ENCODE results near the gene ENTHD1. TPM values are rescaled to one million over a fixed set of nuclear protein-coding genes. Genes with fewer than 3 reads are reported as not detected.
A peak's percentile ranks its signal among the peaks of the same experiment; 100 is the strongest.

The ENTHD1 gene, protein sequence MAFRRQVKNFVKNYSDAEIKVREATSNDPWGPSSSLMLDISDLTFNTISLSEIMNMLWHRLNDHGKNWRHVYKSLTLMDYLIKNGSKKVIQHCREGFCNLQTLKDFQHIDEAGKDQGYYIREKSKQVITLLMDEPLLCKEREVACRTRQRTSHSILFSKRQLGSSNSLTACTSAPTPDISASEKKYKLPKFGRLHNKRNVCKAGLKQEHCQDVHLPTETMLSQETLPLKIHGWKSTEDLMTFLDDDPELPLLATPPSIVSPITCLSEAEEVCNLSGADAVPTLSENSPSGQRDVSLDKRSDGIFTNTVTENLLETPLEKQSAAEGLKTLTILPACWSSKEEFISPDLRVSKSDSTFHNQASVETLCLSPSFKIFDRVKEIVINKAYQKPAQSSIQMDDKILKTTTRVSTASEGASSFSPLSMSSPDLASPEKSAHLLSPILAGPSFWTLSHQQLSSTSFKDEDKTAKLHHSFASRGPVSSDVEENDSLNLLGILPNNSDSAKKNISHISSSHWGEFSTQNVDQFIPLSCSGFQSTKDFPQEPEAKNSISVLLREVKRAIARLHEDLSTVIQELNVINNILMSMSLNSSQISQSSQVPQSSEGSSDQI
- total RNA-seq (2022) (not detected in 2 replicates), Bru-seq, nascent RNA (not detected), BruChase-seq, experiment 1, labeled RNA remaining after a 2-hour chase (not detected), BruChase-seq, experiment 2, labeled RNA remaining after a 6-hour chase (percentile 0 among the genes with signal in this experiment)
- long read RNA-seq, result 0 reads

DNA sequence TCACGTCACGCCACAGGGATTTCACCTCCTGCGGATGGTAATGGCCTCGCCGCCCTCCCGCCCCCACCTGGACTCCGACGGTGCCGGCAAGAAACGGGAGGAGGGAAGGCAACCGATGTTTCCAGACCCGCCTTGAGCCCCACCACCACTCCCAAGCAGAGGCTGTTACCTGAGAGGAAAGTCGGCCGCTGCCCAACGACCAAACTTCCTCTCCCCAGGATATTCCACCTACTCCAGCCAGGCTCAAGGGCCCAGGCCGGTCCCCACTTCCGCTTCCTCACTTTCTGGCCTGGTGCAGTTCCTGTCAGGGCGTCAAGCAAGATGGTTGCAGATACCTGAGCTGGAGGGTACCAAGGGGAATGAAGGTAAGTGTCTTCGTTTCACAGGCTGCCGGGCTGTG lies at the start of gene ENTHD1:
Gene ENTHD1 (minus strand): TSS at position 235 of the 400 bp plus-strand sequence. CDS start 6,012 bp downstream, outside the sequence.
- Mint-ChIP-seq H3K9me3 (ENCODE audit: unreplicated experiment) (no peaks in the 10 kb centered on the region), H3K36me3 (ENCODE audit: insufficient read depth, unreplicated experiment) (no peaks in the 10 kb centered on the region), H3K27me3 (ENCODE audit: insufficient read depth, unreplicated experiment) (no peaks in the 10 kb centered on the region), H3K4me1 (ENCODE audit: low read depth, unreplicated experiment) (no peaks in the 10 kb centered on the region), H3K4me3 (ENCODE audit: unreplicated experiment) (no peak within 1 kb of the TSS), H3K27ac (ENCODE audit: unreplicated experiment) (no peak within 1 kb of the TSS)
- no TSS peak for BruUV-seq (replicated peaks)
- H3K4me3 ChIP-seq (ENCODE audit: low read depth, low read length), result no peak within 1 kb of the TSS
- no peaks in the 10 kb centered on the region for H3K27me3 ChIP-seq (replicated peaks; ENCODE audit: control insufficient read depth, insufficient read depth, low read length)
- POLR2A ChIA-PET, result no interaction called here
- intact Hi-C loops (cut with micrococcal nuclease; ENCODE audit: unreplicated experiment), result no loop called here
- TF ChIP-seq, protein P1, sequence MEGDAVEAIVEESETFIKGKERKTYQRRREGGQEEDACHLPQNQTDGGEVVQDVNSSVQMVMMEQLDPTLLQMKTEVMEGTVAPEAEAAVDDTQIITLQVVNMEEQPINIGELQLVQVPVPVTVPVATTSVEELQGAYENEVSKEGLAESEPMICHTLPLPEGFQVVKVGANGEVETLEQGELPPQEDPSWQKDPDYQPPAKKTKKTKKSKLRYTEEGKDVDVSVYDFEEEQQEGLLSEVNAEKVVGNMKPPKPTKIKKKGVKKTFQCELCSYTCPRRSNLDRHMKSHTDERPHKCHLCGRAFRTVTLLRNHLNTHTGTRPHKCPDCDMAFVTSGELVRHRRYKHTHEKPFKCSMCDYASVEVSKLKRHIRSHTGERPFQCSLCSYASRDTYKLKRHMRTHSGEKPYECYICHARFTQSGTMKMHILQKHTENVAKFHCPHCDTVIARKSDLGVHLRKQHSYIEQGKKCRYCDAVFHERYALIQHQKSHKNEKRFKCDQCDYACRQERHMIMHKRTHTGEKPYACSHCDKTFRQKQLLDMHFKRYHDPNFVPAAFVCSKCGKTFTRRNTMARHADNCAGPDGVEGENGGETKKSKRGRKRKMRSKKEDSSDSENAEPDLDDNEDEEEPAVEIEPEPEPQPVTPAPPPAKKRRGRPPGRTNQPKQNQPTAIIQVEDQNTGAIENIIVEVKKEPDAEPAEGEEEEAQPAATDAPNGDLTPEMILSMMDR (IDR thresholded peaks at IDR 0.05; ENCODE audit: insufficient read depth in 1 of 2, low read depth in 1 of 2, low read length in 1 of 2, severe bottlenecking in 1 of 2, unreplicated experiment in 1 of 2), result no peak
- CTCF ChIA-PET, result no interaction called here
- DNase-seq, result no peak
- H3K36me3 ChIP-seq (ENCODE audit: control insufficient read depth, insufficient read depth, low read length), result no peaks in the 10 kb centered on the region
- H3K4me1 ChIP-seq, result no peaks in the 10 kb centered on the region
- no peaks in the 10 kb centered on the region for H3K9me3 ChIP-seq

GRCh38 chr22:39943337-39943736 lies 49.8 kb upstream of the ENTHD1 start:
- TF ChIP-seq, protein P1 (IDR thresholded peaks at IDR 0.05; ENCODE audit: insufficient read depth in 1 of 2, low read depth in 1 of 2, low read length in 1 of 2, severe bottlenecking in 1 of 2, unreplicated experiment in 1 of 2), result peak in 1 of 2 experiments; percentile 22
- Mint-ChIP-seq H3K4me3 (ENCODE audit: unreplicated experiment) (no peak overlapping the region), H3K27me3 (ENCODE audit: insufficient read depth, unreplicated experiment) (no peaks in the 10 kb centered on the region), H3K36me3 (ENCODE audit: insufficient read depth, unreplicated experiment) (no peaks in the 10 kb centered on the region), H3K4me1 (ENCODE audit: low read depth, unreplicated experiment) (no peaks in the 10 kb centered on the region), H3K9me3 (ENCODE audit: unreplicated experiment) (no peaks in the 10 kb centered on the region), H3K27ac (ENCODE audit: unreplicated experiment) (no peak overlapping the region)
- Histone ChIP-seq H3K4me3 (ENCODE audit: low read depth, low read length) (no peak overlapping the region), H3K27me3 (replicated peaks; ENCODE audit: control insufficient read depth, insufficient read depth, low read length) (no peaks in the 10 kb centered on the region), H3K4me1 (no peaks in the 10 kb centered on the region), H3K9me3 (no peaks in the 10 kb centered on the region), H3K36me3 (ENCODE audit: control insufficient read depth, insufficient read depth, low read length) (no peaks in the 10 kb centered on the region)
- CTCF ChIA-PET, result interaction anchor here (1.5 kb wide), 1 partner anchor 10 kb away, joined by 5 read pairs; no protein-coding TSS in a partner anchor
- intact Hi-C loops (cut with micrococcal nuclease; ENCODE audit: unreplicated experiment), result no loop called here
- no TSS peak for BruUV-seq (replicated peaks)
- peak; percentile 28 to 39 for DNase-seq
- POLR2A ChIA-PET, result interaction anchor here (0.6 kb wide), 1 partner anchor 101 kb away, joined by 3 read pairs; no protein-coding TSS in a partner anchor

DNA sequence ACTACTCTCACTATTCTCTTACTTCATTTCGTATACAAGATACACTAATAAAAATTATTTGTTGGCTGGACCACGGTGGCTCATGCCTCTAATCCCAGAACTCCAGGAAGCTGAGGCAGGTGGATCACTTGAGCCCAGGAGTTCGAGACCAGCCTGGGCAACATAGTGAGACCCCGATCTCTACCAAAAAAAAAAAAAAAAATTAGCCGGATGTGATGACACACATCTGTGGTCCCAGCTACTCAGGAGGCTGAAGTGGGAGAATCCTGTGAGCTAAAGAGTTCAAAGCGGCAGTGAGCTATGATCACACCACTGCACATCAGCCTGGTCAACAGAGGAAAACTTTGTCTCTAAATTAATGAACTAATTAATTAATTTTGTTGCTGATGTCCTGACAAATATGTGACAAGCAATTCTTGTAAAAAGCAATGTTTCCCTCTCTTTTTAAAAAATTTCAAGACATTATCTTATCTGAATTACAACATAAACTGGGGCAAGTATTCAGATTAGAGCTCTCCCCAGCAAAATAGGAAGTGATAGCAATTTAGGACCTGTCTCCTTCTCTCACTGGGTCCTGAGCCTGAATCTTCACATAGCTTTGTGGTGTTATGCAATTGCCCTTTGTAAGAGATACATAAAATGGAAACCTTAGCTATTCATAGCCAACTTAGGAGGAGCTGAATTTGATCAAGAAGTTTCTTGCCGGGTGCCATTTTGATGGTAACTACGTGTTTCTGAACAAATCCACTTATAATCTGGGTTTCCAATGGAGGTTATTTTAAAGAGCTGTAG lies 49.1 kb upstream of the ENTHD1 start:
- H3K9me3 ChIP-seq, result no peaks in the 10 kb centered on the region
- no TSS peak for BruUV-seq (replicated peaks)
- no peak overlapping the region for H3K4me3 ChIP-seq (ENCODE audit: low read depth, low read length)
- ChIA-PET POLR2A (interaction anchor here (0.6 kb wide), 1 partner anchor 102 kb away, joined by 3 read pairs; no protein-coding TSS in a partner anchor), CTCF (interaction anchor here (1.5 kb wide), 1 partner anchor 11 kb away, joined by 5 read pairs; no protein-coding TSS in a partner anchor)
- no peaks in the 10 kb centered on the region; the same call in 1 of the 2 replicates for H3K27me3 ChIP-seq (replicated peaks; ENCODE audit: control insufficient read depth, insufficient read depth, low read length)
- no peaks in the 10 kb centered on the region for H3K4me1 ChIP-seq
- no peak for DNase-seq
- H3K36me3 ChIP-seq (ENCODE audit: control insufficient read depth, insufficient read depth, low read length), result no peaks in the 10 kb centered on the region
- Mint-ChIP-seq H3K4me1 (ENCODE audit: low read depth, unreplicated experiment) (no peaks in the 10 kb centered on the region), H3K27ac (ENCODE audit: unreplicated experiment) (no peak overlapping the region), H3K4me3 (ENCODE audit: unreplicated experiment) (no peak overlapping the region), H3K27me3 (ENCODE audit: insufficient read depth, unreplicated experiment) (no peaks in the 10 kb centered on the region), H3K36me3 (ENCODE audit: insufficient read depth, unreplicated experiment) (no peaks in the 10 kb centered on the region), H3K9me3 (ENCODE audit: unreplicated experiment) (no peaks in the 10 kb centered on the region)
- intact Hi-C loops (cut with micrococcal nuclease; ENCODE audit: unreplicated experiment), result no loop called here
- TF ChIP-seq, protein P1 (IDR thresholded peaks at IDR 0.05; ENCODE audit: insufficient read depth in 1 of 2, low read depth in 1 of 2, low read length in 1 of 2, severe bottlenecking in 1 of 2, unreplicated experiment in 1 of 2), result no peak

All from Caco-2 (cell line).